GM23338 (cell line): ENCODE results near the gene ZCCHC8. TPM values are rescaled to one million over a fixed set of nuclear protein-coding genes. Genes with fewer than 3 reads are reported as not detected.
"Not testable (repeated sequence)": the region's sequence is repeated elsewhere in the genome, so short reads cannot be mapped to it uniquely, and the experiment has no call there.

Experiments
- ATAC-seq: fragments of 200-7000 bp; cut with Tn5 transposase; 3 replicates; pipeline ENCODE4 v1.9.1; 2020
- DNase-seq: peaks from one replicate; pipeline ENCODE4 v3.0.0-alpha.2; 2015; ENCODE audit warnings: low spot score
- H2AFZ ChIP-seq: fragments of 200-600 bp; sonication (generic); 2 replicates; pipeline ENCODE4 v1.8.0; 2016; ENCODE audit warnings: antibody characterized with exemption, mild to moderate bottlenecking, moderate library complexity
- H3F3A ChIP-seq: fragments of 200-600 bp; sonication (generic); replicated peaks from 2 replicates; pipeline ENCODE4 v1.8.0; 2017; ENCODE audit warnings: antibody characterized with exemption, mixed run types, low read depth
- H3K27ac ChIP-seq: fragments of 200-600 bp; sonication (generic); 2 replicates; pipeline ENCODE4 v1.6.1; 2016; ENCODE audit warnings: low read depth
- H3K27me3 ChIP-seq: fragments of 200-600 bp; sonication (generic); 2 replicates; pipeline ENCODE4 v1.8.0; 2016; ENCODE audit warnings: mild to moderate bottlenecking, mixed run types, moderate library complexity; ENCODE audit not compliant: insufficient read depth
- H3K36me3 ChIP-seq: fragments of 200-600 bp; sonication (generic); 2 replicates; pipeline ENCODE4 v1.8.0; 2016; ENCODE audit warnings: mild to moderate bottlenecking; ENCODE audit not compliant: insufficient read depth
- H3K4me1 ChIP-seq: fragments of 200-600 bp; sonication (generic); 2 replicates; pipeline ENCODE4 v1.8.0; 2016; ENCODE audit warnings: mild to moderate bottlenecking, moderate library complexity; ENCODE audit not compliant: insufficient read depth
- H3K4me2 ChIP-seq: fragments of 200-600 bp; sonication (generic); 2 replicates; pipeline ENCODE4 v1.7.1; 2017; ENCODE audit warnings: mixed run types
- H3K4me3 ChIP-seq: fragments of 200-600 bp; sonication (generic); 2 replicates; pipeline ENCODE4 v1.6.1; 2016; ENCODE audit warnings: mixed run types
- H3K79me2 ChIP-seq: fragments of 200-600 bp; sonication (generic); replicated peaks from 2 replicates; pipeline ENCODE4 v1.8.0; 2017; ENCODE audit warnings: mild to moderate bottlenecking; ENCODE audit not compliant: insufficient read depth
- H3K9me2 ChIP-seq: fragments of 200-600 bp; sonication (generic); 2 replicates; pipeline ENCODE4 v1.8.0; 2017; ENCODE audit not compliant: insufficient read depth
- H4K20me1 ChIP-seq: fragments of 200-600 bp; sonication (generic); replicated peaks from 2 replicates; pipeline ENCODE4 v1.8.0; 2017; ENCODE audit warnings: mild to moderate bottlenecking; ENCODE audit not compliant: insufficient read depth
- H3K27ac Mint-ChIP-seq: 2 replicates; pipeline ENCODE4 v1.8.0; 2020; ENCODE audit warnings: inconsistent platforms, mild to moderate bottlenecking, moderate library complexity, mixed read lengths
- H3K27me3 Mint-ChIP-seq: 3 replicates; pipeline ENCODE4 v1.8.0; 2022; ENCODE audit warnings: low read depth, mild to moderate bottlenecking, moderate library complexity, mixed read lengths, inconsistent platforms; ENCODE audit not compliant: insufficient read depth, poor library complexity
- H3K36me3 Mint-ChIP-seq: 3 replicates; pipeline ENCODE4 v1.8.0; 2021; ENCODE audit warnings: low read depth, mild to moderate bottlenecking, inconsistent platforms, moderate library complexity, mixed read lengths
- H3K4me1 Mint-ChIP-seq: 3 replicates; pipeline ENCODE4 v1.8.0; 2020; ENCODE audit warnings: mild to moderate bottlenecking, inconsistent platforms, mixed read lengths
- H3K4me3 Mint-ChIP-seq: 3 replicates; pipeline ENCODE4 v1.8.0; 2021; ENCODE audit warnings: moderate library complexity, mild to moderate bottlenecking, inconsistent platforms, mixed read lengths
- H3K9me3 Mint-ChIP-seq: 3 replicates; pipeline ENCODE4 v1.8.0; 2020; ENCODE audit warnings: moderate library complexity, mild to moderate bottlenecking, inconsistent platforms, mixed read lengths
- CREB1 ChIP-seq: fragments of 250-450 bp; sonication (Bioruptor Pico); IDR thresholded peaks from 2 replicates; pipeline ENCODE4 v1.5.0; 2020; ENCODE audit warnings: low read depth, mild to moderate bottlenecking, moderate library complexity
- EZH2 ChIP-seq: fragments of 200-600 bp; sonication (generic); IDR thresholded peaks from one replicate; pipeline ENCODE4 v1.8.0; 2017; ENCODE audit warnings: antibody characterized with exemption, mild to moderate bottlenecking, low read depth; ENCODE audit not compliant: unreplicated experiment
- JUNB ChIP-seq: IDR thresholded peaks from one replicate; pipeline ENCODE4 v1.6.1; 2016; ENCODE audit warnings: antibody characterized with exemption; ENCODE audit not compliant: unreplicated experiment
- NANOG ChIP-seq: IDR thresholded peaks from 2 replicates; pipeline ENCODE4 v1.6.1; 2016; ENCODE audit warnings: antibody characterized with exemption, borderline replicate concordance
- POLR2AphosphoS5 ChIP-seq: IDR thresholded peaks from 2 replicates; pipeline ENCODE4 v1.6.1; 2016; ENCODE audit warnings: antibody characterized with exemption, low read depth
- polyA plus RNA-seq: library from polyadenylated mRNA; unstranded; fragments of >200 nt; fragmentation: Nextera tagmentation; extraction: Ambion mirVana; gene quantifications from 2 replicates; pipeline ENCODE4 v1.2.1, GENCODE V29; 2016
- total RNA-seq: library from RNA; depleted of rRNA; stranded (reverse); fragments of >200 nt; shearing (Covaris generic); gene quantifications from 2 replicates; pipeline ENCODE4 v1.2.3, GENCODE V29; 2014
- TF ChIP-seq, protein P1 (sequence below): fragments of 250-450 bp; sonication (Bioruptor Pico); IDR thresholded peaks from 2 replicates; pipeline ENCODE4 v1.5.0; 2020; ENCODE audit warnings: mild to moderate bottlenecking, moderate library complexity
- TF ChIP-seq, protein P2 (sequence below): IDR thresholded peaks from 2 replicates; pipeline ENCODE4 v1.6.1; 2016; ENCODE audit warnings: antibody characterized with exemption
- TF ChIP-seq, protein P3 (sequence below), 2 experiments: fragments of 200-600 bp in 1 of 2; sonication (generic) in 1 of 2; conservative IDR thresholded peaks; 2 replicates each; pipeline versions ENCODE4 v1.5.1 to v1.6.1; 2016 to 2017; ENCODE audit warnings: antibody characterized with exemption in 2 of 2, low read depth in 2 of 2, mild to moderate bottlenecking in 2 of 2, moderate library complexity in 1 of 2

Gene ZCCHC8
- total and polyA plus RNA-seq, 2 experiments from 2014 or later = 23.9 to 39.0 TPM

DNA sequence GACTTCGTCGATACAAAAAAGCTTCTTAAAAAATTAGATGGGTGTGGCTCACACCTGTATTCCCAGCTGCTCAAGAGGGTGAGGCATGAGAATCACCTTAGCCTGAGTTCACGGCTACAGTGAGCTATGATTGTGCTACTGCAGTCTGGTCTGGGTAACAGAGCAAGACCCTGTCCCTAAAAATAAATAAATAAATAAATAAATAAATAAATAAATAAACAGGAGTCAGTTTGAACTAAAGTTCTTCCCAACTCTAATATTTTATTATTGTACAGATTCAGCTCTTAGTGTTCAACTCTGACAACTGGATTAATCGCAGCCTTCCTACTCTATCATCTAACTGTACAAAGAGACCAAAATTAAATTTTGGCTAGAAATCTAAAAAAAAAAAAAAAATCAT, 65.5 kb downstream of the ZCCHC8 start (continued):
- TF ChIP-seq EZH2 = no peak
- TF ChIP-seq JUNB = no peak

DNA sequence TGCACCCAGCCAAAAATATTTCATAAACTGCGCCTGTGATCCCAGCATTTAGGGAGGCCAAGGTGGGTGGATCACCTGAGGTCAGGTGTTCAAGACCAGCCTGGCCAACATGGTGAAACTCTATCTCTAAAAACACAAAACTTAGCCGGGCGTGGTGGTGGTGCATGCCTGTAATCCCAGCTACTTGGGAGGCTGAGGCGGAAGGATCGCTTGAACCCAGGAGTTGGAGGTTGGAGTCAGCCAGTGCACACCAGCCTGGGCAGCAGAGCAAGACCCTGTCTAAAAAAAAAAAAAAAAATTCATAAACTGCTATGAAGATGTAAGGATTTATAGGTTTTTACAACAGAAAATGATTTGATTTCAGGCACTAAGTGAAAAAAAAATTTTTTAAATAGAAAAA, 71.7 kb downstream of the ZCCHC8 start:
- not testable (repeated sequence) for H2AFZ ChIP-seq, H4K20me1 ChIP-seq, H3K4me2 ChIP-seq, H3K9me3 Mint-ChIP-seq, H3K9me2 ChIP-seq, H3K27me3 ChIP-seq, DNase-seq, H3K27ac ChIP-seq, H3K4me3 Mint-ChIP-seq, H3K36me3 Mint-ChIP-seq, H3K27me3 Mint-ChIP-seq, H3K36me3 ChIP-seq, ATAC-seq, H3K4me3 ChIP-seq, H3K4me1 ChIP-seq, H3F3A ChIP-seq, H3K79me2 ChIP-seq, H3K27ac Mint-ChIP-seq, H3K4me1 Mint-ChIP-seq

DNA sequence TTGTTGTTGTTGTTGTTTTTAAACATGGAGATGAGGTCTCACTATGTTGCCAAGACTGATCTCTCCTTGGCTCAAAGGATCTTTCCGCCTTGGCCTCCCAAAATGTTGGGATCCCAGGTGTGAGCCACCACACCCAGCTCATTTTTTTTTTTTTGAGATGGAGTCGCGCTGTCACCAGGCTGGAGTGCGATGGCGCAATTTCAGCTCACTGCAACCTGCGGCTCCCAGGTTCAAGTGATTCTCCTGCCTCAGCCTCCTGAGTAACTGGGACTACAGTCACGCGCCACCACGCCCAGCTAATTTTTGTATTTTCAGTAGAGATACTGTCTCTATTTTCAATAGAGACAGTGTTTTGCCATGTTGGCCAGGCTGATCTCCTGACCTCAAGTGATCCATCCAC, 73.3 kb downstream of the ZCCHC8 start:
- no peak overlapping the region for H3K4me3 ChIP-seq
- H3K4me3 Mint-ChIP-seq = no peak overlapping the region
- H3K27ac Mint-ChIP-seq = no peak overlapping the region
- TF ChIP-seq JUNB (no peak), EZH2 (no peak), POLR2AphosphoS5 (no peak), CREB1 (CRISPR knock-in tag) (no peak), NANOG (no peak)
- TF ChIP-seq, protein P1, sequence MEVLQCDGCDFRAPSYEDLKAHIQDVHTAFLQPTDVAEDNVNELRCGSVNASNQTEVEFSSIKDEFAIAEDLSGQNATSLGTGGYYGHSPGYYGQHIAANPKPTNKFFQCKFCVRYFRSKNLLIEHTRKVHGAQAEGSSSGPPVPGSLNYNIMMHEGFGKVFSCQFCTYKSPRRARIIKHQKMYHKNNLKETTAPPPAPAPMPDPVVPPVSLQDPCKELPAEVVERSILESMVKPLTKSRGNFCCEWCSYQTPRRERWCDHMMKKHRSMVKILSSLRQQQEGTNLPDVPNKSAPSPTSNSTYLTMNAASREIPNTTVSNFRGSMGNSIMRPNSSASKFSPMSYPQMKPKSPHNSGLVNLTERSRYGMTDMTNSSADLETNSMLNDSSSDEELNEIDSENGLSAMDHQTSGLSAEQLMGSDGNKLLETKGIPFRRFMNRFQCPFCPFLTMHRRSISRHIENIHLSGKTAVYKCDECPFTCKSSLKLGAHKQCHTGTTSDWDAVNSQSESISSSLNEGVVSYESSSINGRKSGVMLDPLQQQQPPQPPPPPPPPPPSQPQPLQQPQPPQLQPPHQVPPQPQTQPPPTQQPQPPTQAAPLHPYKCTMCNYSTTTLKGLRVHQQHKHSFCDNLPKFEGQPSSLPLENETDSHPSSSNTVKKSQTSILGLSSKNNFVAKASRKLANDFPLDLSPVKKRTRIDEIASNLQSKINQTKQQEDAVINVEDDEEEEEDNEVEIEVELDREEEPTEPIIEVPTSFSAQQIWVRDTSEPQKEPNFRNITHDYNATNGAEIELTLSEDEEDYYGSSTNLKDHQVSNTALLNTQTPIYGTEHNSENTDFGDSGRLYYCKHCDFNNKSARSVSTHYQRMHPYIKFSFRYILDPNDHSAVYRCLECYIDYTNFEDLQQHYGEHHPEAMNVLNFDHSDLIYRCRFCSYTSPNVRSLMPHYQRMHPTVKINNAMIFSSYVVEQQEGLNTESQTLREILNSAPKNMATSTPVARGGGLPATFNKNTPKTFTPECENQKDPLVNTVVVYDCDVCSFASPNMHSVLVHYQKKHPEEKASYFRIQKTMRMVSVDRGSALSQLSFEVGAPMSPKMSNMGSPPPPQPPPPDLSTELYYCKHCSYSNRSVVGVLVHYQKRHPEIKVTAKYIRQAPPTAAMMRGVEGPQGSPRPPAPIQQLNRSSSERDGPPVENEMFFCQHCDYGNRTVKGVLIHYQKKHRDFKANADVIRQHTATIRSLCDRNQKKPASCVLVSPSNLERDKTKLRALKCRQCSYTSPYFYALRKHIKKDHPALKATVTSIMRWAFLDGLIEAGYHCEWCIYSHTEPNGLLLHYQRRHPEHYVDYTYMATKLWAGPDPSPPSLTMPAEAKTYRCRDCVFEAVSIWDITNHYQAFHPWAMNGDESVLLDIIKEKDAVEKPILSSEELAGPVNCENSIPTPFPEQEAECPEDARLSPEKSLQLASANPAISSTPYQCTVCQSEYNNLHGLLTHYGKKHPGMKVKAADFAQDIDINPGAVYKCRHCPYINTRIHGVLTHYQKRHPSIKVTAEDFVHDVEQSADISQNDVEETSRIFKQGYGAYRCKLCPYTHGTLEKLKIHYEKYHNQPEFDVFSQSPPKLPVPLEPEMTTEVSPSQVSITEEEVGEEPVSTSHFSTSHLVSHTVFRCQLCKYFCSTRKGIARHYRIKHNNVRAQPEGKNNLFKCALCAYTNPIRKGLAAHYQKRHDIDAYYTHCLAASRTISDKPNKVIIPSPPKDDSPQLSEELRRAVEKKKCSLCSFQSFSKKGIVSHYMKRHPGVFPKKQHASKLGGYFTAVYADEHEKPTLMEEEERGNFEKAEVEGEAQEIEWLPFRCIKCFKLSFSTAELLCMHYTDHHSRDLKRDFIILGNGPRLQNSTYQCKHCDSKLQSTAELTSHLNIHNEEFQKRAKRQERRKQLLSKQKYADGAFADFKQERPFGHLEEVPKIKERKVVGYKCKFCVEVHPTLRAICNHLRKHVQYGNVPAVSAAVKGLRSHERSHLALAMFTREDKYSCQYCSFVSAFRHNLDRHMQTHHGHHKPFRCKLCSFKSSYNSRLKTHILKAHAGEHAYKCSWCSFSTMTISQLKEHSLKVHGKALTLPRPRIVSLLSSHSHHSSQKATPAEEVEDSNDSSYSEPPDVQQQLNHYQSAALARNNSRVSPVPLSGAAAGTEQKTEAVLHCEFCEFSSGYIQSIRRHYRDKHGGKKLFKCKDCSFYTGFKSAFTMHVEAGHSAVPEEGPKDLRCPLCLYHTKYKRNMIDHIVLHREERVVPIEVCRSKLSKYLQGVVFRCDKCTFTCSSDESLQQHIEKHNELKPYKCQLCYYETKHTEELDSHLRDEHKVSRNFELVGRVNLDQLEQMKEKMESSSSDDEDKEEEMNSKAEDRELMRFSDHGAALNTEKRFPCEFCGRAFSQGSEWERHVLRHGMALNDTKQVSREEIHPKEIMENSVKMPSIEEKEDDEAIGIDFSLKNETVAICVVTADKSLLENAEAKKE = no peak
- TF ChIP-seq, protein P2, sequence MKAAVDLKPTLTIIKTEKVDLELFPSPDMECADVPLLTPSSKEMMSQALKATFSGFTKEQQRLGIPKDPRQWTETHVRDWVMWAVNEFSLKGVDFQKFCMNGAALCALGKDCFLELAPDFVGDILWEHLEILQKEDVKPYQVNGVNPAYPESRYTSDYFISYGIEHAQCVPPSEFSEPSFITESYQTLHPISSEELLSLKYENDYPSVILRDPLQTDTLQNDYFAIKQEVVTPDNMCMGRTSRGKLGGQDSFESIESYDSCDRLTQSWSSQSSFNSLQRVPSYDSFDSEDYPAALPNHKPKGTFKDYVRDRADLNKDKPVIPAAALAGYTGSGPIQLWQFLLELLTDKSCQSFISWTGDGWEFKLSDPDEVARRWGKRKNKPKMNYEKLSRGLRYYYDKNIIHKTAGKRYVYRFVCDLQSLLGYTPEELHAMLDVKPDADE = no peak
- TF ChIP-seq, protein P3, sequence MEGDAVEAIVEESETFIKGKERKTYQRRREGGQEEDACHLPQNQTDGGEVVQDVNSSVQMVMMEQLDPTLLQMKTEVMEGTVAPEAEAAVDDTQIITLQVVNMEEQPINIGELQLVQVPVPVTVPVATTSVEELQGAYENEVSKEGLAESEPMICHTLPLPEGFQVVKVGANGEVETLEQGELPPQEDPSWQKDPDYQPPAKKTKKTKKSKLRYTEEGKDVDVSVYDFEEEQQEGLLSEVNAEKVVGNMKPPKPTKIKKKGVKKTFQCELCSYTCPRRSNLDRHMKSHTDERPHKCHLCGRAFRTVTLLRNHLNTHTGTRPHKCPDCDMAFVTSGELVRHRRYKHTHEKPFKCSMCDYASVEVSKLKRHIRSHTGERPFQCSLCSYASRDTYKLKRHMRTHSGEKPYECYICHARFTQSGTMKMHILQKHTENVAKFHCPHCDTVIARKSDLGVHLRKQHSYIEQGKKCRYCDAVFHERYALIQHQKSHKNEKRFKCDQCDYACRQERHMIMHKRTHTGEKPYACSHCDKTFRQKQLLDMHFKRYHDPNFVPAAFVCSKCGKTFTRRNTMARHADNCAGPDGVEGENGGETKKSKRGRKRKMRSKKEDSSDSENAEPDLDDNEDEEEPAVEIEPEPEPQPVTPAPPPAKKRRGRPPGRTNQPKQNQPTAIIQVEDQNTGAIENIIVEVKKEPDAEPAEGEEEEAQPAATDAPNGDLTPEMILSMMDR (conservative IDR thresholded peaks at IDR 0.05; ENCODE audit: low read depth in 2 of 2) = no peak
- H2AFZ ChIP-seq = no peak overlapping the region
- no peak overlapping the region for H3K27ac ChIP-seq
- no peaks in the 10 kb centered on the region for H3K36me3 ChIP-seq
- DNase-seq (no peak), ATAC-seq (no peak)
- peaks cover 8% of the 10 kb centered on the region; the same call in 2 of the 3 replicates for H3K4me1 Mint-ChIP-seq
- H3K79me2 ChIP-seq = no peaks in the 10 kb centered on the region
- H3K9me3 Mint-ChIP-seq = no peaks in the 10 kb centered on the region
- H3K27me3 Mint-ChIP-seq = peaks cover 9% of the 10 kb centered on the region
- no peaks in the 10 kb centered on the region for H4K20me1 ChIP-seq
- H3K36me3 Mint-ChIP-seq = no peaks in the 10 kb centered on the region
- peaks cover 11% of the 10 kb centered on the region for H3F3A ChIP-seq
- H3K27me3 ChIP-seq = peaks cover 6% of the 10 kb centered on the region; the same call in 1 of the 2 replicates
- H3K4me2 ChIP-seq = no peak overlapping the region
- H3K9me2 ChIP-seq = no peaks in the 10 kb centered on the region
- peaks cover 6% of the 10 kb centered on the region; the same call in 1 of the 2 replicates for H3K4me1 ChIP-seq
